Pancreas (tissue), 10 donors: ENCODE measurements around the gene KIFC3. TPM values are rescaled to one million over a fixed set of nuclear protein-coding genes. Genes with fewer than 3 reads are reported as not detected.

ENCODE experiments used
- ATAC-seq, 4 donors: fragments of 200-7000 bp; cut with Tn5 transposase; one replicate each; pipeline versions ENCODE4 v1.8.0 to v1.9.1; 2020; ENCODE audit warnings: mild to moderate bottlenecking in 4 of 4, moderate library complexity in 4 of 4
- DNase-seq, 6 donors: peaks; one replicate each; pipeline ENCODE4 v3.0.0-alpha.2; 2020
- FAIRE-seq: peaks from 2 replicates; lab custom pipeline; 2012; peaks lifted over from hg19 to GRCh38; lab: Jason Lieb, UNC
- H3K27ac ChIP-seq, 4 donors: fragments of 200-600 bp; sonication (generic); 1 replicate in 3 of 4; 2 replicates in 1 of 4; pipeline versions ENCODE4 v1.5.0 to v1.8.0; 2020
- H3K27me3 ChIP-seq, 4 donors: fragments of 200-600 bp; one replicate each; pipeline ENCODE4 v1.8.0; 2021
- H3K36me3 ChIP-seq, 3 donors: fragments of 200-600 bp; sonication (generic) in 1 of 3; one replicate each; pipeline versions ENCODE4 v1.5.0 to v1.8.0; 2020 to 2021
- H3K4me1 ChIP-seq, 3 donors: fragments of 200-600 bp; one replicate each; pipeline ENCODE4 v1.8.0; 2021
- H3K4me3 ChIP-seq, 4 donors: fragments of 200-600 bp; sonication (generic) in 2 of 4; one replicate each; pipeline versions ENCODE4 v1.5.0 to v1.8.0; 2020 to 2021
- H3K9me3 ChIP-seq, 4 donors: fragments of 200-600 bp; one replicate each; pipeline ENCODE4 v1.8.0; 2021
- CTCF ChIP-seq, 4 donors: fragments of 200-600 bp; sonication (generic) in 3 of 4; IDR thresholded peaks; one replicate each; pipeline versions ENCODE4 v1.5.0 to v1.8.0; 2021; ENCODE audit warnings: antibody characterized with exemption in 4 of 4
- WGBS, 2 donors: extraction: QIAGEN DNeasy Blood & Tissue Kit; methylation state at CpG; one replicate each; pipeline ENCODE4 v1.1.7; 2013; 5-methylcytosine and 5-hydroxymethylcytosine counted together
- intact Hi-C, 3 donors: fragments of 100-400 bp; cut with DNase I; formaldehyde crosslinking; loops; one replicate each; pipeline versions ENCODE4 v1.11.1 to v1.14.2; 2022
- polyA plus RNA-seq, 2 donors: library from polyadenylated mRNA; stranded (reverse); fragments of 200-250 nt; gene quantifications; one replicate each; pipeline ENCODE4 v1.2.3, GENCODE V29; 2013
- total RNA-seq, 6 donors: library from RNA; stranded (reverse); fragmentation: NEBNext Ultra II Directional in 4 of 6; extraction: Animal tissue kit (Norgen Biotek cat#: 25700) in 4 of 6; gene quantifications; one replicate each; pipeline versions ENCODE4 v1.2.1 to v1.2.4, GENCODE V29; 2021 to 2023
- donor health status: healthy with polysubstance abuse.
- donor health status: DM: no; HTN: no; CAD: no; lungs with moderate emphysema.
- donor health status: DM: no; HTN: no; CAD: no.
- donor health status: control.
- donor health status: control.
- donor health status: Bipolar disorder and iron deficiency.
- donor health status: DM: yes; HTN: yes; CAD: no.
- donor health status: DM: no; HTN: no; CAD: no.
- donor health status: DM: no; HTN: no; CAD: no.
- donor health status: DM: yes; HTN: yes; CAD: no.

KIFC3 gene
- total and polyA plus RNA-seq, 8 donors: 33.8 to 284 (median 61.1) TPM

DNA sequence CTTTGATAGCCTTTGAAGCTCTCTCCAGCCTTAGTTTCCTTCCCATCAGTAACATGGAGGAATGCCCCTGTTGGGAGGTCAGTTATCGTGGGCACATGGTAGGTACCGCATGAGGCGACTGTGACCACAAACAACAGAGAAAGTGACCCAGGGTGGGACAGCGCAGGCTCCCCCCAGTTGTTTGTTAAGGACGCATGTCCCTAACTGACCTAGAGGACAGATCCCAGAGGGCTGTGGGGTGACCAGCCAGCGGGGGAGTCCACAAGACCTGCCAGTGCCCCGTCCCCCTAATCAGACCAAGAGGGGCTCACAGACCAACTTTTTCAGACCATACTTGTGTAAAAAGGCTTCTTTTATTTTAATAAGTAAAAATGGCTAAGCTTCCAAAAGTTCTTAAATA, 44.4 kb downstream of the KIFC3 start:
- DNase-seq (peak in 1 of 6 donors; percentile 64), ATAC-seq (no peak), FAIRE-seq (no peak)
- Histone ChIP-seq H3K27ac (peak overlapping the region in 1 of 4 donors; percentile 28), H3K36me3 (peaks cover 0 to 17% (median 0%) of the 10 kb centered on the region in 3 donors), H3K27me3 (no peaks in the 10 kb centered on the region), H3K4me1 (no peaks in the 10 kb centered on the region), H3K9me3 (no peaks in the 10 kb centered on the region), H3K4me3 (no peak overlapping the region)
- TF ChIP-seq CTCF (IDR thresholded peaks at IDR 0.05): no peak
- 91 to 95% methylated on average over 7 of the region's 7 CpGs for WGBS, 2 donors
- intact Hi-C loops: loop anchor here in 1 of 3 donors (10.0 kb wide), 1 partner anchor 107 kb away; no protein-coding TSS in a partner anchor

GRCh38 chr16:57757326-57757786, 44.9 kb downstream of the KIFC3 start:
- TF ChIP-seq CTCF (IDR thresholded peaks at IDR 0.05): peak; percentile 95 to 100 (median 98)
- FAIRE-seq (no peak), ATAC-seq (peak; percentile 88 to 95 (median 93)), DNase-seq (peak; percentile 77 to 99 (median 92))
- intact Hi-C loops: loop anchor here in 1 of 3 donors (10.0 kb wide), 1 partner anchor 107 kb away; no protein-coding TSS in a partner anchor
- Histone ChIP-seq H3K9me3 (no peaks in the 10 kb centered on the region), H3K4me3 (no peak overlapping the region), H3K27me3 (no peaks in the 10 kb centered on the region), H3K4me1 (no peaks in the 10 kb centered on the region), H3K36me3 (peaks cover 0 to 17% (median 0%) of the 10 kb centered on the region in 3 donors), H3K27ac (peak overlapping the region in 1 of 4 donors; percentile 28)
- WGBS, 2 donors: 39 to 40% methylated on average over 8 to 11 of the region's 11 CpGs

GRCh38 chr16:57756424-57757325, 45.6 kb downstream of the KIFC3 start:
- Histone ChIP-seq H3K27ac (no peak overlapping the region), H3K36me3 (peaks cover 0 to 17% (median 0%) of the 10 kb centered on the region in 3 donors), H3K4me3 (no peak overlapping the region), H3K4me1 (no peaks in the 10 kb centered on the region), H3K27me3 (no peaks in the 10 kb centered on the region), H3K9me3 (no peaks in the 10 kb centered on the region)
- WGBS, 2 donors: 79 to 82% methylated on average over 15 of the region's 15 CpGs
- intact Hi-C loops: loop anchor here in 1 of 3 donors (10.0 kb wide), 1 partner anchor 108 kb away; no protein-coding TSS in a partner anchor
- DNase-seq (peak in 3 of 6 donors; percentile 36 to 73 (median 57)), ATAC-seq (peak in 2 of 4 donors; percentile 1 to 8), FAIRE-seq (no peak)
- TF ChIP-seq CTCF (IDR thresholded peaks at IDR 0.05): no peak

GRCh38 chr16:57755726-57756423, 46.4 kb downstream of the KIFC3 start:
- Histone ChIP-seq H3K27ac (no peak overlapping the region), H3K36me3 (peaks cover 0 to 14% (median 0%) of the 10 kb centered on the region in 3 donors), H3K4me1 (no peaks in the 10 kb centered on the region), H3K9me3 (no peaks in the 10 kb centered on the region), H3K27me3 (no peaks in the 10 kb centered on the region), H3K4me3 (no peak overlapping the region)
- ATAC-seq (no peak), FAIRE-seq (no peak), DNase-seq (peak in 2 of 6 donors; percentile 46 to 48)
- WGBS, 2 donors: 73 to 80% methylated on average over 18 of the region's 18 CpGs
- no peak for TF ChIP-seq CTCF (IDR thresholded peaks at IDR 0.05)
- intact Hi-C loops: loop anchor here in 1 of 3 donors (10.0 kb wide), 1 partner anchor 109 kb away; no protein-coding TSS in a partner anchor
